Caki2 (cell line): ENCODE data around the gene DNMBP. TPM values are rescaled to one million over a fixed set of nuclear protein-coding genes. Genes with fewer than 3 reads are reported as not detected.
"Not testable (repeated sequence)": the region's sequence is repeated elsewhere in the genome, so short reads cannot be mapped to it uniquely, and the experiment has no call there.

Source experiments
- DNase-seq: peaks from one replicate; pipeline ENCODE4 v3.0.0-alpha.2; 2015; ENCODE audit warnings: low read depth
- in situ Hi-C: cut with HindIII; loops from 2 replicates; pipeline ENCODE4 v1.10.0; 2016; ENCODE audit warnings: low sequenced_read_pairs, low pct_unique_long_range_greater_than_20kb, mixed read lengths
- total RNA-seq: library from RNA; depleted of rRNA; stranded (reverse); fragments of >200 nt; shearing (Covaris generic); gene quantifications from 2 replicates; pipeline ENCODE4 v1.2.3, GENCODE V29; 2014; ENCODE audit warnings: low replicate concordance

Gene DNMBP
- total RNA-seq, 1 experiment from 2014 or later = 6.2 TPM

DNA sequence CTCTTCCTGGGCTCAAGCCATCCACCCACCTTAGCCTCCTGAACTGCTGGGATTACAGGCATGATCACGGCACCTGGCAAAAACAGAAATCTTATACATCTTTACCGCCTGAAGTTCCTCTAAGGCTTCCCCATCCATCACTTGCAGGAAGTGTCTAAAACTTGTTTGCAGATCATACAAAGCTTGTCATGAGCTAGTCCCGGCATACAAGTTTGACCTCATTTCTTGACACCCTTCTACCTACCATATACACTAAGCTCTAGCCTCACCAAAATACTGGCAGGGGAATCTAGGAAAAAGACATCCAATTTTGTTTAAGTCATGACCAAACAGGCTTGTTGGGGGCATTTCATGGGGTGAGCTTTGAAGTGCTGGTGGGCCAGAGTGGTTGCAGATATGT is 14.5 kb downstream of the DNMBP start:
- in situ Hi-C loops = no loop called here
- DNase-seq = no peak

DNA sequence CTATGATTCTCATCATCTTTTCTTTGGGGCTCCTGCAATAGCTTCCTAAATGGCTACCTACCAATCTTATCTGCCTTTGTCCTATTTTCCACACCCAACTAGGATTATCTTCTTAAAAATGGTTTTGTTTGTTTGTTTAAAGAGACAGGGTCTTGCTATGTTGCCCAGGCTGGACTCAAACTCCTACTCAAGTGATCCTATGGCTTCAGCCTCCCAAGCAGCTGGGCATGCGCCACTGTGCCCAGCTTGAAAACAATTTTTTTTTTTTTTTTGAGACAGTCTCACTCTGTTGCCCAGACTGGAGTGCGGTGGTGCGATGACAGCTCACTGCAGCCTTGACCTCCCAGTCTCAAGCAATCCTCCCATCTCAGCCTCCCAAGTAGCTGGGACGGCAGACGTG is 14.9 kb downstream of the DNMBP start:
- in situ Hi-C loops = no loop called here

DNA sequence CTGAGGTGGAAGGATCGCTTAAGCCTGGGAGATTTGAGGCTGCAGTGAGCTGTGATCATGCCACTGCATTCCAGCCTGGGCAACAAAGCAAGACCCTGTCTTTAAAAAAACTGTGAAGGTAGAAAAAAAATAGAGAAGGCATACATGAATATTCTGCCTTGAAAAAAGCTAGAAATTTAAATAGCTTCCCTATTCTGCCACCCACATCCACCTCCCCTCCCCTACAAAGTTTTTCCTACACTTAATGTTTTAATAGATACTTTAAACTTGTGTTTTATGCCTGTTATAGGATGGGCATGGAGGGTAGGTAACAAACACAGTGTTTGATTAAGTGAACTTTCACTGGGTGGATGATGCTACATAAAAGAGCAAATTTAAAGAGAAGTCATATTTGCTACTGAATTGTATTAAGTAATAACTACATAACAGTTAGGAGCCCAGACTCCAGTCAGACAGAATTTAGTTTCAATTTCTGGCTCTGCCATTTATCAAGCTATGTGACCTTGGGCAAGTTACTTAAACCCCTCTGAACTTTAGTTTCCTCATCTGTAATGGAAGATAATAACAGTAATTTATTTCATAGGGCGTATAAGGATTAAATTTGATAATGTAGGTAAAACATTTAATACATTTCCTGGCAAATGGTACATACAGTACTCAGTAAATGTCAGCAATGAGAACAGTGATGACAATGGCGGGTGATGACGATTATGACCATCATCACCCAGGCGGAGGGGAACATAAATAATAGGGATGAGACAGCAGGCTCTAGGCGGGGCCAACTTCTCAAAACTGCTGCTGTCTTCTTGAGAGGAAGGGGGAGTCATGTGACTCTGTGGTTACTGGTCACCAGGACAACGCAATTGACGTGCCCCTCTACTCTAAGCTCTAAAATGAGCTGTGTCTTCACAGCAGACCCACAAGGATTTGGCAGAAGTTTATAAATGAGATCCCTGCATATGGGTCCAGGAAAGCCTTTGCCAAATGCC is 15.8 kb downstream of the DNMBP start:
- DNase-seq = no peak
- in situ Hi-C loops = no loop called here

More for the DNA sequence above, 14.9 kb downstream of the DNMBP start:
- no peak for DNase-seq

DNA sequence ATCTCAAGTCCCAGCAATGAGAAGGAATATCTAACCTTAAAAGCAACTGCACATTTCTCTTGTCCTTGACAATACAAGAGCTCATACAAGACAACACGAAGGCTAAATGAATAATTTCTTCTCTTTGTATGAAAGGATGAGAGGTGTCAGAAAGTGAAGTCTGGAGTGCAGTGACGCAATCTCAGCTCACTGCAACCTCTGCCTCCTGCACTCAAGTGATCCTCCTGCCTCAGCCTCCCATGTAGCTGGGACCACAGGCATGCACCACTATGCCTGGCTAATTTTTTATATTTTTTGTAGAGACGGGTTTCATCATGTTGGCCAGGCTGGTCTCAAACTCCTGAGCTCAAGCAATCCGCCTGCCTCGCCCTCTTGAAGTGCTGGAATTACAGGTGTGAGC is 24.1 kb downstream of the DNMBP start:
- in situ Hi-C loops, DNase-seq: not testable (repeated sequence)

DNA sequence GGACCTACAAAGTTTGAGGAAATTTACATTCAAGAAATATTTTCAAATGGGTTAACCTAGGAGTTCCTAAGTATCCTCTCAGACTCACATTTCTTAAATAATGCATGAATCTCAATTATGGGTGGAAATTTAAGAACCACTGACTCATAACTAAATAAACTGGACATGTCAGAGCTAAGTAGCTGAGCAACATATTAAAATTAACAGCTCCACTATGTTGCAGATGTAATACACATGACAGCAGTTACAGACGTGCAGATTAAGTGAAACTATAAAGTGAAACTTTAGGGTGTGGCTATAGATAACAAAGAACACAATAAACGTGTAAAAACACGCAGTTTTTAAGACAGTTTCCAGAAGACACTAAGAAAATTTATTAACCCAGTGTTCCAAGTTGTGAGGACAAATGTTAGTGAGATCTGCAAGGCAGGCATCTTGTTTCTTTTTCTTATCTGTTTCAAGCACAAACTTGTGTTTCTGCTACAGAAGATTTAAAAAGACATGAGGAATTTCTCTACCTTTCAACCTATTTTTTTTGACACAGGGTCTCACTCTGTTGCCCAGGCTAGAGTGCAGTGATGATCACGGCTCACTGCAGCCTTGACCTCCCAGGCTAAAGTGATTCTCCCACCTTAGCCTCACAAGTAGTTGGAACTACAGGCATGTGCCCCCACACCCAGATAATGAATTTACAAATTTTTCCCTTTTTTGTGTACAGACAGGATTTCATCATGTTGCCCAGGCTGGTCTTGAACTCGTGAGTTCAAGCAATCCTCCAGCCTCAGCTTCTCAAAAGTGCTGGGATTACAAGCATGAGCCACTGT is 25.3 kb downstream of the DNMBP start:
- DNase-seq = no peak

DNA sequence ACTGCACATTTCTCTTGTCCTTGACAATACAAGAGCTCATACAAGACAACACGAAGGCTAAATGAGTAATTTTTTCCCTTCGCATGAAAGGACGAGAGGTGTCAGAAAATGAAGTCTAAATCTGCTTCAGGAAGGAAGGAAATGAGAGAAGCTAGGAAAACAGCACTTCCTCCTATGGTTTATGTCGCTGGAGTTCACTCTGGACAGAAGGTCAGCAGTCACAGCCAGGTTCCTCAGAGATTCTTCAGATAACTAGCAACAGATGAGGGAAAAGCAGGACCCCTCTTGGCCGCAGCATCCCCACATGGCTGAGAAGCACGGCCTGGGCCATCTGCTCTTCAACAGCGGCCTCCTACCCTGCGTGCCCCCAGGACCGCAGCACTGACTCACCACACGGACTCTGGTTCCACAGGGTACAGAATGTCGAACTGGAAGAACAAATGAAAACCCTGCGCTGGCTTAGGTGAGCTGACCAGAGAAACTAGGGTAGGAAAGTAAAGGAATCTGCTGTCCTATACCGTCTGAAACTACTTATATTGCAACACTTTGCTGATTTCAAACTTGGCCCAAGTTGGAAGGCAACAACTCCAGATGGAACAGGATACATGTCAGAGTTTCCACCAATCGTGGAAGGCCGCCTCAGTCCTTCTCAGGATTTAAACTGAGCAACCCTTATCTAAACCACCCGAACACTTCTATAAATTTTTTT is 26.3 kb downstream of the DNMBP start:
- in situ Hi-C loops = no loop called here
- DNase-seq = no peak

More for the DNA sequence above, 25.3 kb downstream of the DNMBP start:
- in situ Hi-C loops = no loop called here

DNA sequence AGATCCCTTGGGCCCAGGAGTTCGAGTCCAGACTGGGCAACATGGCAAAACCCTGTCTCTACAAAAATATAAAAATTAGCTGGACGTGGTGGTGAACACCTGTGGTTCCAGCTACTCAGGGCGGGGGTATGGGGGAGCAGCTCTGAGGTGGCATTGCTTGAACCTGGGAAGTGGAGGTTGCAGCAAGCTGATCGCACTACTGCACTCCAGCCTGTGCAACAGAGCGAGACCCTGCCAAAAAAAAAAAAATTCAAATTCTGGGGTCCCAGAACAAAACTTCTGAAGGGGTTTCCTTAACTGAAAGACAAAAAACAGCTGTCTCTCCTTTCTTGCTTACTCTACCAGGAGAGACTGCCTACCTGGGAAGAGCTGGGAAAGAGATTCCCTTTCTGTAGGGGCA is 27.0 kb downstream of the DNMBP start:
- no peak for DNase-seq
- in situ Hi-C loops = no loop called here

DNA sequence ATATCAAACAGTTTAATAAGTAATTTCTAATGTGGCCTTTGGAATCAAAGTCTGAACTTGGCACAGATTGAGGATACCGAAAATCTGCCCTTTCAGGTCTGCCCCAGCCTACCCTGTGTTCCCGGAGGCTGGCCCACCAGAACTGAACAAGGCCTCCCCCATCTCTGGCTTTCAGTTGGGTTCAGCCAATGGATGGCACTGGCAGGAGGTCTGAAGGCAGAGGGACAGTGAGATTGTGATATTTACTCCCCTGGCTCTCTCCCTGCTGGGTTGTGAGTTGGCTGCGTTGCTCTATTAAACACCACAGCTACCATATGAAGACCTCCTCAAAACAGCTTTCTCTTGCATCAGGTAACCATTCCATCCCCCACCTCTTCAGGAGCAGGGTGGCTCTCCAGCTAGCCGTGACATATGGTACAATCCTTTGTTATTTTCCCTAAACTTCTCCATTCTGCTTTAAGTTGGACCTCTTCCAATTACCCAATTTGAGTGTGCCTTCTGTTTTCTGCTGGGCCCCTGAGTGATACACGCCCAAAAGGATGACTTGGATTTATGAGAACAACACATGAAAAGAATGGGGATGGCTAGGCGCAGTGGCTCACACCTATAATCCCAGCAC is 28.1 kb downstream of the DNMBP start:
- in situ Hi-C loops = no loop called here
- no peak for DNase-seq

DNA sequence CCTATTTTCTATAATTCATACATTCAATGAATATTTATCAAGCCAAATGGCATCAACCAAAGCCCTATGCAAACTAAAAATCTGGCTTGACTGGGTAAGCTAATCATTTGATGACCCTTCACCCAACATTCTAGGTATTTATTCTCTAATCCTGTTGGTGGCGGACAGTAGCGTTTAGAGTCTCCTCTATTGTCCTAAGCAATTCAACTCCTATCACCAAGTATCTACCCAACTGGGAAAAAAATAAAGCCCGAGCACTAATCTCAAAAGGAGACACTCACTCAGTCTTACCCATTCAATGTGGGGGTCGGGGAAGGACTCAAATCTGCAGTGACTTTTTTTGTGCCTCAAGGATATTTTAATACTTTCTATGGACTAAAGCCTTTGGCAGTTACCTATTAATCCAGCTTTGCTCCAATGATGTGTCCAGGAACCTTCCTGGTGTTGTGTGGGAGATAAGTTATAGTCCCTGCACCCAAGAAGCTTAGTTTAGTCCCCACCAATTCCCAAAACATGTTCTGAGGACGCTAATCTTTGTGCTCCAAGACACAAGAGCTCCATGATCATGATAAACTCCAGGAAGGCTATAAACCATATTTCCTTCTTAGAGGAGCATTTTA is 30.6 kb downstream of the DNMBP start:
- no peak for DNase-seq
- in situ Hi-C loops = no loop called here

DNA sequence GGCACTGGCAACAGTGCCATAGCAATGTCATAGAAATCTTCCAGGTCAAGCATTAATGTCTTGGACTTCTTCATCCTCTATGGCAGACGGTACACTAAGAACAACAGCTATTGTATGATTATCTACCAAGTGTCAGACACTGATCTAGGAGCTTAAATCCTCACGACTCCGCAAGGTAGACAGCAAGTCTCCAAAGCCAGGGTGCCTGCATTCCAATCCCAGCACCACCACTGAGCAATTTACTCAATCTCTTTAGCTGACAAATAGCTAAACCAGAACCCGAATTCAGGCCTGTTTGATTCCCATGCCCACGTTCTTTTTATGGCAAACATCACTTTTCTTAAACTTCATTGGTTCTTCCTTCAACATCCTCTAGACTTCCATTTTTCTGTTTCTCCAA is 31.8 kb downstream of the DNMBP start:
- DNase-seq = no peak
- in situ Hi-C loops = no loop called here

DNA sequence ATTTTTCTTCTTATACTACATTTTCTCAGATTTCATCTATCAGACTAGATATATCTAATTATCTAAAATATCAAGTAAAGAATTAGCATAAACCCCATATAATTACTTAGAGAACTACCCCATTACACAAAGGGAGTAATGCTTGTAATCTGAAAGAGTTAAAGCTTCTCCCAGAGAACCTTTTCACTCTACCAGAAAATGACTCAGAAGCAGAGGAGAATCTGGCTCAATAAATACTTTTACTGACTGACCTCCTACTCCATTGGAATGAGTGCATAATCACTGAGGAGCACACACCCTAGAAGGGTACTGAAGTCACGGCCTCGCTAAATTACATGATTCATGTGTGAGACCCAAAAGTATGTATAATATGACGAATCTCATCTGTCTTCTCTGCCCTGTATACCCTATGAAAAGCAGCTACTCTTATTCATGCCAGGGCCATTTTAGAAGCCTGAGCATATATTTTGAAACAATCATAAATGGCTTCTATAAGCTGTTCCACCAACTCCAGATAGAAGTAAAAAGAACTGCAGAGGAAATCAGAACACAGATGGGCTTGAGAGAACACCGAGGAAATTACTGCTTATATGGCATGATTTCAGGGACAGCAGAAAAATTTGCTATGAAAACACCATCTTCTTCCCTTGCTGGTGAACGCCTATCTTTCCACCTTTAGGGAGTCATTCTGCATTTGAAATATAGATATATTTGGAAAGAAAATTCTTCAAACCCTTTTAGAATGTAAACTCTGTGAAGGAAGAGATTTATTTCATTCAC is 32.7 kb downstream of the DNMBP start:
- peak; percentile 22 for DNase-seq
- in situ Hi-C loops = no loop called here

DNA sequence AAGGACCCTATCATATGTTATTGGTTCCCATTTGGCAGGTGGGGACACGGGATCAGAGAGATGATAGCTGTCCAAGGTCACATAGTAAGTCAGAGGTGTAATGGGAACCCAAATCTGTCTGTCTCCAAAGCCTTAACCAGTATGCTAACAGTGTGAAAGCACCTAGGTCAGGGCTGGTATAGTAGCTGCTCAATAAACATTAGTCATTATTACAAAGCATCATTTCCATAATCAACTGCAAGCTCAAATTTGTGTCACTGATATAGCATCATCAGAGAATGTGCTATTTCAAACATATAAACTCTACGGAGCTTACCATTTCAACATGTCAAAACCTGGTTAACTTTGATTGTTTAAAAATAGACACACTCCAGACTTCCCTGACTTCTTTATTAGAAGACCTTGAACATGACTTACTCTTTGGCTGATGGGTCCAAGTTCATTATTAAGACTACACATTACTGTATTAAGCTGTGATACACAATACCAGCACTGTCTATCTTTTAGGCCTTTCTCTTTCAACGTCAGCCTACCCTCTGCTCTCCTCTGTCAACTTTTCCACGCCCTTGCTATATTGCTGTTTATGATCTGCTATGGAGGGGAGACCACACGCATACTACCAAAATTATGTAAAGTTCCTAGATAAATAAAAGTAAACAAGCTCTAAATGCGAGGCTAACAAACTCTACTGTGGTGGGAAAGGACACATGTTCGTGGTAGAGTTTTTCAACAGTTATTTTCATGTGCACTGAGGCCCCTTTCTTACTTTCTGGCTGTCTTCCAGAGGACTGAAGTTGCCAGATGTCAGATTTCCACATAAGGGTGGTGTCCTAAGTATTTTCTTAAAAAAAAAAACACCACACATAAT is 33.6 kb downstream of the DNMBP start:
- in situ Hi-C loops = no loop called here
- no peak for DNase-seq

DNA sequence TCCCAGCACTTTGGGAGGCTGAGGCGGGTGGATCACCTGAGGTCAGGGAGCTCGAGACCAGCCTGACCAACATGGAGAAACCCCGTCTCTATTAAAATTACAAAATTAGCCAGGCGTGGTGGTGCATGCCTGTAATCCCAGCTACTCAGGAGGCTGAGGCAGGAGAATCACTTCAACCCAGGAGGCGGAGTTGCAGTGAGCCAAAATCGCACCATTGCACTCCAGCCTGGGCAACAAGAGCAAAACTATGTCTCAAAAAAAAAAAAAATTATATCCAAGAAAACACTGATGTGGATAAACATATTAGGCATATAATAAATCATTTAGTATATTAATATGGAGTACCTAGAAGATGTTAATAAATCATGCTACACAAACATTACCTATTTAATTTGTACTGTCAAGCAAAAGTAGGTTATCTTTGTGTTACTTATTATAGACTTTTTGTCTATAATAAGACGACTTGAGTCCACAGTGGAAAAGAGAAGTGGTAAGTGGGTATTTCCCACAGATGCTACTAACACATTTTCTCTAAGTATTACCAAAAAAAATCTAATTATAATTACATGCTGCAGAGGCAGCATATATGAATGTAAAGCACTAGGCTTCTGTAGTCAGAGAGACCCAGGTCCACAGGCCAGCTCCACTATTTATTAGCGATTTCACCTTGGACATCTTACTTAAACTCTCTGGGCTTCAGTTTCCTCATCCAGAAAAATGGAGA is 34.5 kb downstream of the DNMBP start:
- no peak for DNase-seq
- in situ Hi-C loops = no loop called here

DNA sequence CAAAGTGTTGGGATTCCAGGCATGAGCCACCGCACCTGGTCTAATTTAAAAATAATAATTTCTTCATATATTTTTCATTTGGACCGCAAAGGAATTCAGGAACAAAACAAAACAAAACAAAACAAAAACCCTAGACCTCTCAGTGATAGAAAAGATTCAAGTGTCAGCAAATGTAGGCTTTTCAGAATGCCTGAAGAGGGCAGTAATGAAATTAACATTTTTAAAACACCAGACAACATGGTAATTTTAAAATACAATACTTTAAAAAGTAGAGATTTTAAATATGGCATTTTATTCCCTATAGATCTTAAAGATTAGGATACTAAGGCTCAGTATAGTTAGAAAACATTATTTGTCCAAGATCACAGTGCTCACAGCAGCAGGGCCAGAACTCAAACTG is 36.6 kb downstream of the DNMBP start:
- in situ Hi-C loops = no loop called here

DNA sequence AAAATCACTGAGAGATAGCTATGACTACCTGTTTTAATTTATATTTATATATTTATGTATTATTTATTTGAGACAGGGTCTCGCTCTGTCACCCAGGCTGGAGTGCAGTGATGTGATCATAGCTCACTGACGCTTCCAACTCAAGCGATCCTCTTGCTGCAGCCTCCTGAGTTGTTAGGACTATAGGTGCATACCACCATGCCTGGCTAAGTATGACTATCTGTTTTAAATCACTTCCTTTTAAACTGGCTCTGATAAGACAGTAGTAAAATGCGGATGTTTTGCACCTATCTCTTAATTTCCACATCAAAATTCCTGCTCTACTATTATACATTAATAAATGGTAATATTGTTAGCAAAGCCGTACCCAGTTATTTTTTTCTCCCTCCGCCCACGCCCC is 41.8 kb downstream of the DNMBP start:
- in situ Hi-C loops = no loop called here
- no peak for DNase-seq

More for the DNA sequence above, 36.6 kb downstream of the DNMBP start:
- no peak for DNase-seq

DNA sequence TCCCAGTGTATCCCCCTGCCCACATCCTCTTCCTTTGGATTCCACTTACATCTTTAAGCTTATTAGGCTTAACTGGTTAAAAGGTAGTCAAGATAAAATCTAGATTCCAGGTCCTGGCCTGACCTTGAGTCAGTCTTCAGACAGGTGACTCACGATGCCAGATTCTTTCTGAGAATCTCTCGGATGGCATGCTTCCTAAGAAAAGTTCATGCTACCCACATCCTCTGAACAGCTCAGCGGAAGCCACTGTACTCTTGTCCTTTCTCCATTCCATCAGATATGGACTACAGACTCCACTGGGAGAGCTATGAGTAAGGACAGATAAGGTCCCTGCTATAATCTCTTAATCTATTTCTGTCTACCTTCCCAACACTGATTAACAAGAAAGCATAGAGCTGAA is 43.4 kb downstream of the DNMBP start:
- in situ Hi-C loops = no loop called here
- peak; percentile 83 for DNase-seq
